ENCODE results near the gene LCMT1. TPM values are rescaled to one million over a fixed set of nuclear protein-coding genes. Genes with fewer than 3 reads are reported as not detected.

LCMT1 gene
- total and polyA plus RNA-seq, 2 of the 13 experiments (the other 11 are each of a cell fraction or from before 2014, with no cell fraction given), result 41.2 to 48.7 TPM

GRCh38 chr16:25066747-25067631, 44.6 kb upstream of the LCMT1 start (continued):
- peak; percentile 71 for TF ChIP-seq ARID4A (CRISPR knock-in tag; IDR thresholded peaks at IDR 0.05; ENCODE audit: borderline replicate concordance)
- no peak for TF ChIP-seq DPF2 (CRISPR knock-in tag; IDR thresholded peaks at IDR 0.05; ENCODE audit: borderline replicate concordance, low read depth)
- peak; percentile 22 for TF ChIP-seq FOSL2 (CRISPR knock-in tag; IDR thresholded peaks at IDR 0.05)
- no peak; the same call in 1 of the 2 replicates for TF ChIP-seq ZNF280D (CRISPR knock-in tag; IDR thresholded peaks at IDR 0.05)
- TF ChIP-seq NFATC3 (CRISPR knock-in tag; IDR thresholded peaks at IDR 0.05), result no peak
- TF ChIP-seq RBM22 (optimal IDR thresholded peaks at IDR 0.05; ENCODE audit: low read length), result no peak
- TF ChIP-seq FOXK2 (IDR thresholded peaks at IDR 0.05), result no peak
- TF ChIP-seq TOPORS (CRISPR knock-in tag; IDR thresholded peaks at IDR 0.05), result no peak
- peak; percentile 52; the same call in 1 of the 2 replicates for TF ChIP-seq HES4 (CRISPR knock-in tag; IDR thresholded peaks at IDR 0.05; ENCODE audit: borderline replicate concordance)
- 0 out of 2 replicates have a peak, but pooled peaks have one; percentile 53 for TF ChIP-seq BRD4 (CRISPR knock-in tag; IDR thresholded peaks at IDR 0.05)
- no peak for TF ChIP-seq ZBTB39 (CRISPR knock-in tag; IDR thresholded peaks at IDR 0.05)
- peak; percentile 57 for TF ChIP-seq ZNF709 (CRISPR knock-in tag; IDR thresholded peaks at IDR 0.05)
- no peak for TF ChIP-seq RARG (CRISPR knock-in tag; IDR thresholded peaks at IDR 0.05; ENCODE audit: low read depth)
- TF ChIP-seq ZNF749 (CRISPR knock-in tag; IDR thresholded peaks at IDR 0.05; ENCODE audit: borderline replicate concordance), result no peak
- TF ChIP-seq TFAP4 (IDR thresholded peaks at IDR 0.05; ENCODE audit: borderline replicate concordance, low read depth), result peak; percentile 18; the same call in 1 of the 2 replicates
- TF ChIP-seq ZNF772 (CRISPR knock-in tag; IDR thresholded peaks at IDR 0.05), result 0 out of 2 replicates have a peak, but pooled peaks have one; percentile 46
- no peak for TF ChIP-seq SETDB1 (CRISPR knock-in tag; IDR thresholded peaks at IDR 0.05; ENCODE audit: borderline replicate concordance)
- TF ChIP-seq XRCC5 (optimal IDR thresholded peaks at IDR 0.05; ENCODE audit: low read length), result peak; percentile 4
